Measurements from ENCODE around the gene PLEKHA4.

The PLEKHA4 gene

GRCh38 chr19:48830088-48830487 is 38.3 kb downstream of the PLEKHA4 start:
- no peak for DNase-seq (ENCODE audit: low read depth)

GRCh38 chr19:48826606-48827020 is 41.8 kb downstream of the PLEKHA4 start:
- DNase-seq (ENCODE audit: low read depth), result no peak

GRCh38 chr19:48822514-48822913 is 45.9 kb downstream of the PLEKHA4 start:
- no peak for DNase-seq (ENCODE audit: low read depth)

- no peak for DNase-seq (ENCODE audit: low read depth)
Observed at GRCh38 chr19:48821633-48822032, 46.8 kb downstream of the PLEKHA4 start.

- no peak for DNase-seq (ENCODE audit: low read depth)
Observed at GRCh38 chr19:48819366-48819816, 49.0 kb downstream of the PLEKHA4 start.

- DNase-seq (ENCODE audit: low read depth), result no peak
Observed at GRCh38 chr19:48818234-48818820, 50.1 kb downstream of the PLEKHA4 start.

GRCh38 chr19:48817585-48818124 is 50.8 kb downstream of the PLEKHA4 start:
- no peak for DNase-seq (ENCODE audit: low read depth)

- DNase-seq (ENCODE audit: low read depth), result no peak
Observed at GRCh38 chr19:48815870-48816501, 52.4 kb downstream of the PLEKHA4 start.

- no peak for DNase-seq (ENCODE audit: low read depth)
Observed at GRCh38 chr19:48814895-48815294, 53.5 kb downstream of the PLEKHA4 start.

- DNase-seq (ENCODE audit: low read depth), result no peak
Observed at GRCh38 chr19:48813123-48813913, 55.1 kb downstream of the PLEKHA4 start.

GRCh38 chr19:48812094-48812929 is 56.1 kb downstream of the PLEKHA4 start:
- no peak for DNase-seq (ENCODE audit: low read depth)

- no peak for DNase-seq (ENCODE audit: low read depth)
Observed at GRCh38 chr19:48810151-48810550, 58.3 kb downstream of the PLEKHA4 start.

- no peak for DNase-seq (ENCODE audit: low read depth)
Observed at GRCh38 chr19:48807590-48808308, 60.7 kb downstream of the PLEKHA4 start.

GRCh38 chr19:48806818-48807589 is 61.4 kb downstream of the PLEKHA4 start:
- no peak for DNase-seq (ENCODE audit: low read depth)

GRCh38 chr19:48806518-48806817 is 61.9 kb downstream of the PLEKHA4 start:
- no peak for DNase-seq (ENCODE audit: low read depth)

- no peak for DNase-seq (ENCODE audit: low read depth)
Observed at GRCh38 chr19:48805452-48805851, 63.0 kb downstream of the PLEKHA4 start.

- no peak for DNase-seq (ENCODE audit: low read depth)
Observed at GRCh38 chr19:48804496-48804895, 63.9 kb downstream of the PLEKHA4 start.

GRCh38 chr19:48802623-48803022 is 65.8 kb downstream of the PLEKHA4 start:
- no peak for DNase-seq (ENCODE audit: low read depth)

GRCh38 chr19:48799358-48800300 is 68.8 kb downstream of the PLEKHA4 start:
- no peak for DNase-seq (ENCODE audit: low read depth)

- DNase-seq (ENCODE audit: low read depth), result no peak
Observed at GRCh38 chr19:48798937-48799336, 69.5 kb downstream of the PLEKHA4 start.
